Adrenal gland (tissue), 5 donors: ENCODE data around the gene TINCR.
A peak's percentile ranks its signal among the peaks of the same experiment; 100 is the strongest.

ENCODE experiments used
- POLR2A ChIP-seq, 2 donors: fragments of 450-650 bp; IDR thresholded peaks; one replicate each; pipeline ENCODE4 v1.6.1; 2017; ENCODE audit warnings: antibody characterized with exemption in 2 of 2, mild to moderate bottlenecking in 2 of 2, moderate library complexity in 1 of 2
- TF ChIP-seq, protein P1 (sequence below), 6 experiments: fragments of 450-650 bp in 4 of 6; fragments of 200-600 bp in 2 of 6; sonication (generic) in 1 of 6; IDR thresholded peaks; 1 replicate in 5 of 6; 2 replicates in 1 of 6; pipeline versions ENCODE4 v1.5.1 to v1.8.0; 2016 to 2021; ENCODE audit warnings: antibody characterized with exemption in 6 of 6, mild to moderate bottlenecking in 2 of 6, moderate library complexity in 1 of 6
- donor health status: DM: no; HTN: no; CAD: no.

DNA sequence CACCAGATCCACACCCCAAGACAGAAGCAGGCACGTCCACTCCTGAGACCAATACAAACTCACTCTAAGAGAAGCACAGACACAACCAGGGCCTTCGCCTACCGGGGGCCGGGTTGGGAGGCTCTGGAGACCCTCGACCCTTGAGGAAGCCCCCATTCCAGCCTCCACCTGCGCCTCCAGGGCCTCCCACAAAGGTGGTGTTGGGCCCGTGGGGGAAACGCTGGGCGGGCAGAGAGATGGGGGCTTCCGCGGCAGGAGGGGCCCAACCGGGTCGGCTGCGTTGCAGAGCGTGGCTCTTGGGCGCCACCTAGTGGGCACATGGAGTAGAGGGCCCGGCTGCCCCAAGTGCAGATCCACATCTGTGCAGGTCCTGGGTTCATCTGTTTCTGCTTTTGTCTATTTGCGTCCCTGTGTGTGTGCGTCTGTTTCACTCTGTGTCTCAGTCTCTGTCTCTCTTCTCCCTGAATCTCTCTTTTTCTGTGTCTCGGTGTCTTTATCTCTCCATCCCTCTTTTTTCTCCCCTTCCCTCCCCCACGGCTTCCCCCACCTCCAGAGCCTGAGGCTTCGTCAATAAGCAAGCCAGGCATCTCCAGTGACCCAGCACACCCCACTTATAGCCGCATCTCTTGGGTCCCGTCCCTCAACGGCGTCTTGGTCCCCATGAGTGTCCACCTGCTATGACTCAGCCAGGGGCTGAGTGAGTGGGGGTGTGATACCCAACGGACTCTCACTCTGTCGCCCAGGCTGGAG lies 10.5 kb upstream of the TINCR start:
- TF ChIP-seq POLR2A (IDR thresholded peaks at IDR 0.05), result no peak
- TF ChIP-seq, protein P1, sequence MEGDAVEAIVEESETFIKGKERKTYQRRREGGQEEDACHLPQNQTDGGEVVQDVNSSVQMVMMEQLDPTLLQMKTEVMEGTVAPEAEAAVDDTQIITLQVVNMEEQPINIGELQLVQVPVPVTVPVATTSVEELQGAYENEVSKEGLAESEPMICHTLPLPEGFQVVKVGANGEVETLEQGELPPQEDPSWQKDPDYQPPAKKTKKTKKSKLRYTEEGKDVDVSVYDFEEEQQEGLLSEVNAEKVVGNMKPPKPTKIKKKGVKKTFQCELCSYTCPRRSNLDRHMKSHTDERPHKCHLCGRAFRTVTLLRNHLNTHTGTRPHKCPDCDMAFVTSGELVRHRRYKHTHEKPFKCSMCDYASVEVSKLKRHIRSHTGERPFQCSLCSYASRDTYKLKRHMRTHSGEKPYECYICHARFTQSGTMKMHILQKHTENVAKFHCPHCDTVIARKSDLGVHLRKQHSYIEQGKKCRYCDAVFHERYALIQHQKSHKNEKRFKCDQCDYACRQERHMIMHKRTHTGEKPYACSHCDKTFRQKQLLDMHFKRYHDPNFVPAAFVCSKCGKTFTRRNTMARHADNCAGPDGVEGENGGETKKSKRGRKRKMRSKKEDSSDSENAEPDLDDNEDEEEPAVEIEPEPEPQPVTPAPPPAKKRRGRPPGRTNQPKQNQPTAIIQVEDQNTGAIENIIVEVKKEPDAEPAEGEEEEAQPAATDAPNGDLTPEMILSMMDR (IDR thresholded peaks at IDR 0.05), result peak; percentile 76 to 100 (median 92)
